Epithelial cell of esophagus (primary cell): ENCODE measurements around the gene PAX2.

ENCODE experiments used
- DNase-seq: peaks from one replicate; pipeline ENCODE4 v3.0.0; 2010; ENCODE audit warnings: low read depth
- H3K4me3 ChIP-seq: 2 replicates; pipeline ENCODE4 v1.5.1; 2011; ENCODE audit warnings: mild to moderate bottlenecking, low read length, control low read depth
- CTCF ChIP-seq: IDR thresholded peaks from 2 replicates; pipeline ENCODE4 v1.5.1; 2011; ENCODE audit warnings: low read depth, mild to moderate bottlenecking, low read length, control low read depth, inconsistent platforms; ENCODE audit not compliant: insufficient read depth; ENCODE audit errors: missing control alignments

PAX2 gene

GRCh38 chr10:100791369-100792058 is 46.1 kb downstream of the PAX2 start:
- DNase-seq = no peak
- H3K4me3 ChIP-seq = no peak overlapping the region
- TF ChIP-seq CTCF = no peak

- no peak overlapping the region for H3K4me3 ChIP-seq
- no peak for DNase-seq
- TF ChIP-seq CTCF = no peak
Measured at GRCh38 chr10:100792574-100792973, 47.2 kb downstream of the PAX2 start.

- DNase-seq = no peak
- no peak for TF ChIP-seq CTCF
- no peak overlapping the region for H3K4me3 ChIP-seq
Measured at GRCh38 chr10:100793055-100793454, 47.7 kb downstream of the PAX2 start.

- TF ChIP-seq CTCF = no peak
- DNase-seq = no peak
- H3K4me3 ChIP-seq = no peak overlapping the region
Measured at GRCh38 chr10:100799881-100800280, 54.5 kb downstream of the PAX2 start.

GRCh38 chr10:100800931-100801330 is 55.5 kb downstream of the PAX2 start:
- no peak overlapping the region for H3K4me3 ChIP-seq
- TF ChIP-seq CTCF = no peak
- no peak for DNase-seq

GRCh38 chr10:100802196-100802595 is 56.8 kb downstream of the PAX2 start:
- TF ChIP-seq CTCF = no peak
- H3K4me3 ChIP-seq = no peak overlapping the region
- DNase-seq = no peak

- TF ChIP-seq CTCF = no peak
- H3K4me3 ChIP-seq = no peak overlapping the region
- DNase-seq = no peak
Measured at GRCh38 chr10:100802607-100803006, 57.2 kb downstream of the PAX2 start.
